Prostate gland (tissue), 2 donors: Measurements from ENCODE around the gene PHEX.

Experiments
- POLR2A ChIP-seq: fragments of 450-650 bp; IDR thresholded peaks from one replicate; pipeline ENCODE4 v1.6.1; 2016; ENCODE audit warnings: antibody characterized with exemption, mild to moderate bottlenecking
- TF ChIP-seq, protein P1 (sequence below), 4 experiments: fragments of 200-600 bp in 2 of 4; fragments of 450-650 bp in 2 of 4; sonication (generic) in 2 of 4; IDR thresholded peaks; 1 replicate in 3 of 4; 2 replicates in 1 of 4; pipeline ENCODE4 v1.5.1; 2016 to 2019; ENCODE audit warnings: antibody characterized with exemption in 4 of 4, mild to moderate bottlenecking in 2 of 4, moderate library complexity in 2 of 4

DNA sequence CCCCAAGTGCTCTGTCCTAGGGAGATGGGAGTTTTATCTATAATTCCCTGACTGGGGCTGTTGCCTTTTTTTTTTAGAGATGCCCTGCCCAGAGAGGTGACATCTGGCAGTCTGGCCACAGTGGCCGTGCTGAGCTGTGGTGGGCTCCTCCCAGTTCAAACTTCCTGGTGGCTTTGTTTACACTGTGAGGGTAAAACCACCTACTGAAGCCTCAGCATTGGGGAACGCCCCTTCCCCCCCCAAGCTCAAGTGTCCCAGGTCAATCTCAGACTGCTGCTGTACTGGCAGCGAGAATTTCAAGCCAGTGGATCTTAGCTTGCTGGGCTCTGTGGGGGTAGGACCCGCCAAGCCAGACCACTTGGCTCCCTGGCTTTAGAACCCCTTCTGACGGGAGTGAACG lies 202.3 kb downstream of the PHEX start:
- no peak for TF ChIP-seq POLR2A
- TF ChIP-seq, protein P1, sequence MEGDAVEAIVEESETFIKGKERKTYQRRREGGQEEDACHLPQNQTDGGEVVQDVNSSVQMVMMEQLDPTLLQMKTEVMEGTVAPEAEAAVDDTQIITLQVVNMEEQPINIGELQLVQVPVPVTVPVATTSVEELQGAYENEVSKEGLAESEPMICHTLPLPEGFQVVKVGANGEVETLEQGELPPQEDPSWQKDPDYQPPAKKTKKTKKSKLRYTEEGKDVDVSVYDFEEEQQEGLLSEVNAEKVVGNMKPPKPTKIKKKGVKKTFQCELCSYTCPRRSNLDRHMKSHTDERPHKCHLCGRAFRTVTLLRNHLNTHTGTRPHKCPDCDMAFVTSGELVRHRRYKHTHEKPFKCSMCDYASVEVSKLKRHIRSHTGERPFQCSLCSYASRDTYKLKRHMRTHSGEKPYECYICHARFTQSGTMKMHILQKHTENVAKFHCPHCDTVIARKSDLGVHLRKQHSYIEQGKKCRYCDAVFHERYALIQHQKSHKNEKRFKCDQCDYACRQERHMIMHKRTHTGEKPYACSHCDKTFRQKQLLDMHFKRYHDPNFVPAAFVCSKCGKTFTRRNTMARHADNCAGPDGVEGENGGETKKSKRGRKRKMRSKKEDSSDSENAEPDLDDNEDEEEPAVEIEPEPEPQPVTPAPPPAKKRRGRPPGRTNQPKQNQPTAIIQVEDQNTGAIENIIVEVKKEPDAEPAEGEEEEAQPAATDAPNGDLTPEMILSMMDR (IDR thresholded peaks at IDR 0.05): no peak
